Measurements from ENCODE around the gene SH3BP1.

SH3BP1 gene

GRCh38 chr22:37616201-37617083 is 23.0 kb upstream of the SH3BP1 start:
- no peak for DNase-seq

DNA sequence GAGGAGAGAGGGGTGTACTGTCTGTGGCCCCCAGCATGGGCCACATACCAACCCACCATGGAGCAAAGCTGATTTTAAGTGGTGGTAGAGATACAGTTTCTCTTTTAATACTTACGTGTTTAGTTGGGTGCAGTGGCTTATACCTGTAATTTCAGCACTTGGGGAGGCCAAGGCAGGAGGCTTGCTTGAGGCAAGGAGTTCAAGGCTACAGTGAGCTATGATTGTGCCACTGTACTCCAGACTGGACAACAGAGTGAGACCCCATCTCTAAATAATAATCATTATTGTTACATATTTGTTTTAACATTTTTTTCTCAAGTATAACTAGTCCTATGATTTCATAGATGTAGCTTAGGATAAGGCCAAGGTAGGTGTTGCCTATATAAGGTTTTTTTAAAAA is 22.0 kb upstream of the SH3BP1 start:
- DNase-seq: no peak

- no peak for DNase-seq
Measured at GRCh38 chr22:37618072-37618656, 21.3 kb upstream of the SH3BP1 start.

GRCh38 chr22:37618674-37619073 is 20.8 kb upstream of the SH3BP1 start:
- DNase-seq: no peak

- DNase-seq: no peak
Measured at GRCh38 chr22:37619991-37620390, 19.5 kb upstream of the SH3BP1 start.

DNA sequence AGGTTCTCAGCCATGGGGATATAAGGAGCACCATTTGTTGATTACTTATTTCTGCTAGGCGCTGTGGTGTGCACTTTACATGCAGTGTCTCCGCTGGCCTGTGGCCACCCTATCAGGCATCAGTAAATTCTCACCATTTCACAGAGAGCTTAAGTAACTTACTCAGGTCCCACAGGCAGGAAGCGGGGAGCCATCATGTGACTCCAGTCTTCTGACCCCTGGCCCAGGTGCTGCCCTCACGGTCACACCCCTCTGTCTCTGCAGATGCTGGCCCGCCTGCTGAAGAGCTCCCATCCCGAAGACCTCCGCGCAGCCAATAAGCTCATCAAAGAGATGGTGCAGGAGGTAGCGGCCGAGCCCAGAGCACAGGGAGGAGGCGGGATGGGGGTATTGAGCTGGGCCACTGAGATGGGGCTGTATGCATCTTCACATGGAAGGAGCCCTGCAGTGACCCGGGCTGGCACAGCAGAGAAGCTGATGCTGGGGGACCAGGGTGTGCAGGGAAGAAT is 18.1 kb upstream of the SH3BP1 start:
- DNase-seq: no peak

DNA sequence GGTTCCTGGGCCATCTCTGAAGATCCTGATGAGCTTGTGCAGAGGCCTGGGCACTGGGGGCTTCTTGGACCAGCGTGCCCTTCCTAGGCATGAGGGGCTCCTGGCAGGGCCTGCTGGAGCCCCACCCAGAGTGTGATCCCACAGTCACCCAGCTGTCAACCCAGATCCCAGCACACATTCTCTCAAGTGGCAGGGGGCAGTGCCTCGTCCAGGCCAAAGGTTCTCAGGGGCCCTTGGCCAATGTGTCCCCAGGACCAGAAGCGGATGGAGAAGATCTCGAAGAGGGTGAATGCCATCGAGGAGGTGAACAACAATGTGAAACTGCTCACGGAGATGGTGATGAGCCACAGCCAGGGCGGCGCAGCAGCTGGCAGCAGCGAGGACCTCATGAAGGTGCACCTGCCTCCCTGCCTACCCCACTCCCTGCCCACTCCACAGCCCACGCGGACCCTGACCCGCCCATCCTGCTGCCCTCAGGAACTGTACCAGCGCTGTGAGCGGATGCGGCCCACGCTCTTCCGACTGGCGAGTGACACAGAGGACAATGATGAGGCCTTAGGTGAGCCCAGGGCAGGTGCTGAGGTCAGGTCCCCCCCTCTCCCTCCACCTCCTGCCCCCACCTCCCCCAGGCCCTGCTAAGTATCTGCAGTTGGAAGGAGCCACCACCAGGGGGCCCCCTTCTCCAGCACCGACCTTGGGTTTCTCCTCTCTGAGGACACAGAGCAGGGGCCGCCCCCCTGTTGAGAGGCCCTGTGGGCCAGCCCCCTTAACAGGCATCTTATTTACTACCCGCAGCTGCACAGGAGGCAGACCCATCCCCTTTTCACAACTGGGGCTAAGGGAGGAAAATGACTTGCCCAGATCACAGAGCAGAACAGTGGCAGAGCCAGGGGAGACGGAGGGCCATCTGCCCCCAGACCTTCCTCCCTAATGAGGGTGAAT is 16.1 kb upstream of the SH3BP1 start:
- DNase-seq: no peak

GRCh38 chr22:37624017-37624365 is 15.5 kb upstream of the SH3BP1 start:
- DNase-seq: no peak

DNA sequence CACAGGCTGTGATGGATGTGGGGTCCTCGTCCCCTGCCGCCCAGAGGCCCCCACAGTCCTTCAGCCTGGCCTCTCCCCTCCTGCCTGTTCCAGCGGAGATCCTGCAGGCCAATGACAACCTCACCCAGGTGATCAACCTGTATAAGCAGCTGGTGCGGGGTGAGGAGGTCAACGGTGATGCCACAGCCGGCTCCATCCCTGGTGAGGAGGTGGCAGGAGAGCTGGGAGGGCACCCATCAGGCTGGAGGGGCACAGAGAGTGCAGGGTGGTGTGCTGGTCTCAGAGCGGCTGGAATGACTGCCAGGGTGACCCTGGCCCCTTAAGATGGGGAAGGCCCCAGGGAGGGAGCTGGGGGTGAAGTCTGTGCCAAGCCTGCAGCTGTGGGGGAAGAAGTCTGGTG is 14.6 kb upstream of the SH3BP1 start:
- DNase-seq: no peak

- DNase-seq: no peak
Measured at GRCh38 chr22:37625737-37626136, 13.7 kb upstream of the SH3BP1 start.

DNA sequence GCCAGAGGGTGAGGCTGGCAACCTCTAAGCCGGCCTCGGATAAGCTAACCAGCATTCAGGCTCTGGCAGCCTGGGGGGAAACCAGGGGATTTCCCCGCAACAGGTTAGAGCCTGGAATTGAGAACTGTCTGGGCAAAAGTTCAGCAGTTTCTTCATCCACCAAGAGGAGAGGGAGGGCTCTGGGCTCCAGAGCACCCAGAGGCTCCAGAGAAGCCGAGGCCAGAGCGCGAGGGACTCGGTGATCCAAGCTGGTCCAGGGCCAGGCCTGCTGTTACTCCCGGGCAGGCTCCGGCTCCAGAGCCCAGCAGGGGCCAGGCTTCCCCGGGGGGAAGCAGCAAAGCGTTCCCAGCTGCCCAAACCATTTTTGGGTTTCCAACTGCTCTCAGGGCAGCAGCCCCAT is 13.3 kb upstream of the SH3BP1 start:
- no peak for DNase-seq

GRCh38 chr22:37626556-37627075 is 12.9 kb upstream of the SH3BP1 start:
- DNase-seq: no peak

GRCh38 chr22:37627121-37627520 is 12.3 kb upstream of the SH3BP1 start:
- no peak for DNase-seq

DNA sequence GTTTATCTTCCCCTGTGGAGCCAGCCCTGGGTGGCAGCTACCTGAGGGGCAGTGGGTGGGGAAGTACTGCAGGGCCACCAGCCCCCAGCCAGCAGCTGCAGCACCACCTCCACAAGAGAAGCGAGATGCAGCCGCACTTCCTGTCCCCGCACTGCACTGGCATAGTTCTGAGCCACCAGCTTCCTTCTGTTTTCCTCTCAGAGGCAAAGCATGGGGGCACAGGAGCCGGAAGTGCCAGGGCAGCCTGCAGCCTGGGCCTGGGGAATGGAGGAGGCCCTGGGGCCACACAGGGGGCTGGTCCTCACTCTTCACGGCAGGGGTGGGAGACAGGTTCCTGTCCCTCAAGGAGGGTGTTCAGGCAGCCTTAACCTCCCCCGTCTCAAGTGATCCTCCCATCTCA is 11.9 kb upstream of the SH3BP1 start:
- DNase-seq: no peak

GRCh38 chr22:37628830-37629229 is 10.6 kb upstream of the SH3BP1 start:
- no peak for DNase-seq

GRCh38 chr22:37629928-37630327 is 9.5 kb upstream of the SH3BP1 start:
- DNase-seq: no peak

DNA sequence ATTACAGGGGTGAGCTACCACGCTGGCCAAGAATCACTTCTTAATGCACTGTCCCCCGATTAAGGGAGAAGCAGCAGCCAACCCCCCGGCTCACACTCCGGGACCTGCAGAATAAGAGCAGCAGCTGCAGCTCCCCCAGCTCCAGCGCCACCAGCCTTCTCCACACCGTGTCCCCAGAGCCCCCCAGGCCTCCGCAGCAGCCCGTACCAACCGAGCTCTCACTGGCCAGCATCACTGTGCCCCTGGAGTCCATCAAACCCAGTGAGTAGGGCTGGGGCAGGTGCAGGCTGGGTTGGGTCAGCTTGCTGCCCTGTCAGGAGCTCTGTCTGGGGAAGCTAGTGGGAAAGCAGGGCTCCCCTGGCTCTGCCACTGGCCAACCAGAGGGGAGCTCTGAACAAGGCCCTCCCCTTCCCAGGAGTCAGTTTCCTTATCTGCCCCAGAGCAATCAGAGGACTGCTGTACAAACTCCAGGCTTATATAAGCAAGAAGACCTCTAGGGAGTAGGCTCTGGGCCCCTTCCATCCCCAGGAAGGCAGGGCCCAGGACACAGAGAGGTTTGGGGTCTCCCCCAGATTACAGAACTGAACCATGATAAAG is 8.5 kb upstream of the SH3BP1 start:
- no peak for DNase-seq

- no peak for DNase-seq
Measured at GRCh38 chr22:37631448-37632173, 7.9 kb upstream of the SH3BP1 start.

GRCh38 chr22:37632174-37633088 is 7.0 kb upstream of the SH3BP1 start:
- no peak for DNase-seq

DNA sequence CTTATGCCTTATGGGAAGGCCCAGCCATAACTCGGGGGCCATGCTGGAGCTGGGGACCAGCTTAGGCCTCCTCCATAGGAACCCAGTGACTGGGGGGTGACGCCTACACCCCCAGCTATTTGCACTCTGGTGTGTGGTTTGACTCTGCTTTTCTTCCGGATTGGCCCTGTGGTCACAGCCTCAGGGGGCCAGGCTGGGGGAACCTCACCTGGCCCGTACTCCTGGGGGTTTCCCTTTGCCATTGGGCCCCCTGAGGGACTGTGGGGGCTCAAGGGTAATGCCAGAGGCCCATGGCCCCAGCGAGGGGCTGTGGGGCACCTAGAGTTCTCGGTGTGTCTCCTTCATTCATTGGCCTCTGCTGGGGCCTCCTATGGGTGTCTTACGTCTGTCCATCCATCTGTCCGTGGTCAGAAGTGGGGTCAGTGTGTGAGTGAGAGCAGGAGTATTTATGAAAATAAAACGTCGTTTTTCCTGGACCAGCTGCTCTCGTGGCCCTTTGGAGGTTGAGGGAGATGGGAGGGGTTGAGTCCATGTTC is 6.3 kb upstream of the SH3BP1 start:
- no peak for DNase-seq
